GM19043 (cell line): Measurements from ENCODE around the gene ABCF2.
A peak's percentile ranks its signal among the peaks of the same experiment; 100 is the strongest.

Experiments
- ATAC-seq: cut with Tn5 transposase; IDR thresholded peaks from one replicate; pipeline ENCODE4 v1.9.1; 2021; ENCODE audit warnings: low read depth; ENCODE audit not compliant: unreplicated experiment

Gene ABCF2

DNA sequence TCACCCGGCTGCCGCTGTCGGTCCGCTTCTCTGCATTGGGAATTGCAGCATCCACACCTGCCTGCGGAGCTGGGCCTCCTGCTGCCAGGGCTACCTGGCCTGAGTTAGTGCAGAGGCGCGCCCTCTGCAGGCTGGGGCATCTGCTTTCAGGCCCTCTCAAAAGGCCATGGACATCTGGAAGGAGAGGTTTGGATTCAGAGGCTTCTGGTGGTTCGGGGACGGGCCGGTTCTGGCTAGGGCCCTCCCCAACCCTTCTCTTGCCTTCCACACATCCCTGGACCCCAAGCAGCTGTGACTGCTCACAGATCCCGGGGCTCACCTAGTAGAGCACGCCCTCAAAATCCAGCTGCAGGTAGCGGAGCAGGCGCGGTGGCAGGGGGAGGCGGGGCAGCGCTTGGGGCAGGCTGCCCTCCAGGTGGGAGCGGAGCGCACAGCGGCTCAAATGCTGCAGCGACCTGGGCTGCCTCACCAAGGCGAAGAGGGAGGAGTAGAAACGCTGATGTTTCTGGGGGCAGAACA is 51.2 kb downstream of the ABCF2 start:
- ATAC-seq = no peak

DNA sequence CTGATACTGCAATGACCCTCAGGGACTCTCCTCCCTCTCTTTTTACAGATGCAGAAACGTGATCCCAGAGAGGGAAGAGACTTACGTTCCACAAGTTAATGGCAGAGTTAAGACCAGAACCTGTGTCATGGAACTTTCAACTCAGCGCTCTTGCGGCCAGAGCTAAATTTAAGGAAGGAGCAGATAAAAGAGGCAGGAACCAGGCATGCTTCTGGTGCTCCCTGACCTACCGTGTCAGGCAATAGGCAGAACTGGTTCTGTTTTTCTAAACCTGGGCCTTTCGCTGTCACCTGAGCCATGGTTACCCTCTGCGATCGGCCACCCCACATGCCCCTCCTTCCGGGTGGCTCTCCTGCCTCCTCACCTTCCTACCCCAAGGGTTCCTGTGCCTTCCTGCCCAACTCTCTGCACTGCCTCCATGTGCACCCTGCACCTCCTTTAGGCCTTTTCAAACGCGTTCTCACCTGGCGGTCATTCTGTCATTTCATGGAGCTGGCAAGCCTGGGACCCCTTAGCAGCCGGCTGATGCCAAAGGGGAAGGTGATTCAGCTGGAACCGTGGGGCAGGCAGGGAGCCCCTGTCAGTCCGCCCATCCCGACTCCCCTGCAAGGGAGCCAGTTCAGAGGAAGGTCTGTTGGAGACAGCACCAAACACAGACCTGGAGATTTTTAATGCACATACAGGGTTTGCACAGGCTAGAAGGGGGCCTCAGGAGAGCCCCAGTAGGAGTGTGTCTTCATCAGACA is 51.8 kb downstream of the ABCF2 start:
- ATAC-seq = no peak

DNA sequence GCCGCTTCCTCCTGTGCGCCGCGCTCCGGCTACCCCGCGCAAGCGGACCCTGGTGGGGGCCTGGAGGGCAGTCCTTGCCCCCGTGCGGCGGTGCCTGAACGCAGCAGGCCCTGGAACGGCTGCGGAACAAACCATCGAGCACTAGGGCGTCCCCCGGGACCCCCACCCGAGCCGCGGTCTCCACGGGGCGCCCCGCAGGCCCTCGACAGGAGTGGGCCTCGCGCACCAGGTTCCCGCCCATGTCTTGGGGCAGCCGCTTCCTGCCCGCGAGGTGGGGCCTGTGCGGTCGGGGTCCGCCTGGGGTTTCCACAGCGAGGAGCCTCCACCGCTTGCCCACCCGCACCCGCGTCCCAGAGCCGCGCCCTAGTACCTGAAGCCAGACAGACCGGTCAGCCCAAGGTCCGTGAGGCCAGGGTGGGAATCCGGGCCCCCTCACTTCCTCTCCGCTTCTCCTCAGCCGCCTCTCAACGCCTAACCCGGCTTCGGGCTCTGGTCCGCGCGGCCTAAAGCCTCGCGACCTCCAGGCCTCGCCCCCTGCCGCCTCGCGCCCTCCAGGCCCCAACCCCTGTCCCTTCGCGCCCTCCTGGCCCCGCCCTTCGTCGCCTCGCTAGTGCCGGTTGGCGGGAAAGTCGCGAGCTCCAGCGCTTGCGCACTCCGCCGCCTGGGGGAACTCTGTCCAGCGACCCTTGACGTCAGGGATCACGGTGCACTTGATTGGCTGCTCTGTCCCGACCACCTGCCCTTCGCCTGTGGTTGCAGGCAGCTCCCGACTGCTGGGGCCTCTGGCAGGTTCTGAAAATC is 52.6 kb downstream of the ABCF2 start:
- no peak for ATAC-seq

DNA sequence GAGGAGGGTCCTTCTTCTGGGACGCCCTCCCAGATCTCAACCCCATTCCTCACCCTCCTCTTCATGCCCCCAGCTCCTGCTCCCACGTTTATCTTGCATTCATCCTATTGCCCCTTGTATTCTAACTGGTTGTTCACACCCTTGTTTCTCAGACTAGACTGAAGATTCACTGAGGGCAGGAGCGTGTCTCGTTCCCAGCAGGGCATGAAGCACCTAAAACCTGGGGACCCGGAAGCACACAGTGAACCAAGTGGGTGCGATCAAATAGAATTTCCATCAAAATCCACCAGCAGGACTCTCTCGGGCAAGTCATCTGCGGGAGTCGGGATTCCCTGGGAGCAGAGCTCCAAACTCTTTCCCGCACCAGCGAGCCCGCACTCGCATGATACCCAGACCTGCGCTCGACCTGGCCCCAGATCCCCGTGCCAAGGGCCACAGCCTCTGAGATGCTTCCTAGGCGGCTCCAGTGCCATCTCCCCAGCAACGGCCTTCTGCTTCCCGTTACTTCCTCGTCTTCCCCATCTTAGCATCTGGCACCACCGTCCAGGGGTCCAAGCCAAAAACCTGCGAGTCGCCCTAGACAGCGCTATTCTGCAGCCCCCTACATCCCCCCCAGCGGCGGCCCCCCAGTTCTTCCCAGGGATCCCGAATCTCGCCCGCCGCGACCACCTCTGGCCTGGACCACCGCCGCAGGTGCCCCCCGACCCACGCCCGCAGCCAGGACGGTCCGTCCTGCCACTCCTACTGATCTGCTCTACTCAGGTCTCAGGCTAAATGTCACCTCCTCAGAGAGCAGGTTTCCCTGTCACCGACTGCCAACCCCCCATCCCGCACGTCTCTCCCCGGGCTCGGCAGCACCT is 53.4 kb downstream of the ABCF2 start:
- ATAC-seq = no peak

DNA sequence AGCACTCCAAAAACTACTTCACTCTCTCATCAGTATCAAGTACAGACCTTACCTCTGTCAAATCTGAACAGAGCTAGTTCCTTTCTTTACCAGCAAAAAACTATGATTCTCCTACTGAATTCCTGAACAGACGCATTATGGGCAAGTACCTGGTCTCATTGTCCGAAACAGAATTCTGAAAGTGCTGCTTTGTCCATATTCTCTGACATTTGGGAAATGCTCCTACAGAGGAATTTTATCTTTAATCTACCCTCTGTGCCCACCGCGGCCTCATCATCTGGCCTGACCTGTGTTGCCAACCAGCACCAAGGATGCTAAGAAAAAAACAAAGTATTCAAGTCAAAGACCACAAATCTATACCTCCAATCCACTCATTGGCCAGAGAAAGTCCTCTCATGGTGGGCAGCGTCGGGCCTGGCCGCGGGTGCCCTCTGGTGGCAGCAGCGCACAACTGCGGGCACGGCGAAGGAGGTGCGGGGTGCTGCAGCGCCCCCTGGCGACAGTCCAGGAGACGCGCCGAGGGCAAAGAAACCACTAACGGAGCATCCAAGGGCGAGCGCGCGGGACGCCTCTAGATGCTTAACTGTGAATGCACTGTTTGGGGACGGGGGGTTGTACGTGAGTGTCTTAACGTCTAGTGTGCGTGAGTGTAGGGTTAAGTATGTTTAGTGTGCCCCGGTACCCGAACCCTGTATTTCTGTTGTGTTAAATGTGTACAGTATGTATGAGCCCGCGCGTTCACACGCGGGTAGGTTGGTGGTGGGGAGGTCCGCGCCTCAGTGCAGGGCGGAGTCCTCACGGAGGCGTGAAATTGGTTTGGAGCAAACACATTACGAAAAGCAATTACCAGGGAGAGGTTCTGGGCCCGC is 54.5 kb downstream of the ABCF2 start:
- ATAC-seq = peak; percentile 67

DNA sequence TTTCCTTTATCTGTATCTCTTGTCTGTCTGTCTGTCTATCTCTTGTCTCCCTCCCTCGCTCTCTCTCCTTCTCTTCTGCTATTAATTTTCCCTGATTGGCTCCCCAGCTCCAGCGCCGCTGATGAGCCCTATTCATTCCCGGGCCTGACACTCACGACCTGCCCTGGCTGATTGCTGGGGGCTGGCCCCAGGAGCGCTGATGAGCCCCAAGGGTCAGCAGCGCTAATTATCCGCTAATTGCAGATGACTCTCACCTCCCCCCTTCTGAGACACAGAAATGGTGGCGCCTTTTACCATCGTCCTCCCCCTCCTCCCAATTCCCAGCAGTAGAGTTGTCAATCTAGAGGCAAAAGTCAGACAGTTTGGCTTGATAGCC is 58.2 kb downstream of the ABCF2 start:
- no peak for ATAC-seq

DNA sequence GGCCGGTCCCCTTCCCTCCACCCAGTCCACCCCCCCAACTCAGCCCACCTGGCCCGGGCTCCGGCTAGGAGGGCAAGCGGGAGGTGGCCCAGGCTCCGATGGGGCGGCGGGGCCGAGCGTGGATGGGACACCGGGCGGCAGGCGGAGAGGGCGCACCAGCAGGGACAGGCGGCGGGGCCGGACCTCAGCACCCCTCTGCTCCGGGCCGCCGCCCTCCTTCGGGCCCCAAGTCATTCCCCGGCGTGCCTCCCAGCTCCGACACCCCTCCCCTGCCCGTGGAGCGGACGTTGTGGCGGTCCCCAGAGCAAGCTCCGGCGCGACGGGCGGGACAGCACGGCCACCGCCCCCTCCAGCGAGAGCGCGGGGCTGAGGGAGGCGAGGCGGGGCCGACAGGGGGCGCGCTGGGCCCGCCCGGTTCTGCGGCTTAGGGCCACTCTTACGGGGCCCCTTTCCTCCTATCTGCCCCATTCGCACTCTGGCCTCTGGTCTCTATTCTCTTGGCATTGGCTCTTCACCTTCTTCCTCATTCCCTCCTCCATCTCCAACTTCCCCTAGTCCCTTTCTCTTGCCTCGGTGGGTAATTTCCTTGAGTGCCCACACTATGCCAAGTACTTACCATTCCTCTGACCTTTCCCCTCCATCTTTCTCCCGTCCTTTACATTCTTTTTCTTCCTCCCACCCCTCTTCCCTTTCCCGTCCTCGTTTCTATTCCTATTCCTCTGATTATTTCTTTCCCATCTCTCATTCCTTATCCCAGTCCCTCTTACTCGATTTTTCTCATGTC is 58.8 kb downstream of the ABCF2 start:
- ATAC-seq = no peak

DNA sequence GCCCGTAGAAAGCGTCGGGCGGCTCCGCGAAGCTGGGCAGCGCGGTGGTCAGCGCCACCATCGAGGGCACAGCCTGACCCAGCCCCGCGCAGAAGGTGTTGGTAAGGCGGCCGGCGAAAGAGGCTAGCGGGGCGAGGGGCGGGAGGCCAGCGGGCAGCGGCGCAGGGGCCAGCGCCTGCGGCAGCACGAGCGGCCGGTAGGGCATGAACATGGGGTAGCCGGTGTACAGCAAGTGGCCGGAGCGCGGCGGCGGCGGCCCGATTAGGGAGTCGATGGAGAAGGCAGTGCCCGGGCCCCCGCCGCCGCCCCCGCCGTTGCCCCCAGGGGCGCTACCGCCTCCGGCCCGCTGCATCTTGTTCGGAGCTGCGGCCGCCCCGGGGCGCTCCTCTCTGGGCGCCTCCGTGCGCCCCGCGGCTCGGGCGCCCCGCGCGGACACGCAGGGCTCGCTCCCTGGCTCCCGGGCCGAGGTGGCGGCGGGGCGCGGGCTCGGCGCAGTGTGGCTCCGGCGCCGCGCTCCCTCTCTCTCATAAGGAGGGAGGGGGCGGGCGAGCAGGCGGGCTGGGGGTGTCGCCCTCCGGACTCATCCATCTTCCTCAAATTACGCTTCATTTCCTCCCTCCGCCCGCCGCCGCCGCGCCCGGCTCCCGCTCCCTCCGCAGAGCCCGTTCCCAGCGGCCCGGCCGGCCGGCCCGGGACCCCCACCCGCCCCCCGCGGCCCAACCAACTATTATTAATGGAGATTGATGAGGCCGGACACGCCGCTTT is 59.6 kb downstream of the ABCF2 start, which contains the start of gene GBX1:
GBX1 (minus strand) TSS at position 498 of the 765 bp plus-strand sequence; CDS start at position 352, 146 bp downstream.
- ATAC-seq = no peak

DNA sequence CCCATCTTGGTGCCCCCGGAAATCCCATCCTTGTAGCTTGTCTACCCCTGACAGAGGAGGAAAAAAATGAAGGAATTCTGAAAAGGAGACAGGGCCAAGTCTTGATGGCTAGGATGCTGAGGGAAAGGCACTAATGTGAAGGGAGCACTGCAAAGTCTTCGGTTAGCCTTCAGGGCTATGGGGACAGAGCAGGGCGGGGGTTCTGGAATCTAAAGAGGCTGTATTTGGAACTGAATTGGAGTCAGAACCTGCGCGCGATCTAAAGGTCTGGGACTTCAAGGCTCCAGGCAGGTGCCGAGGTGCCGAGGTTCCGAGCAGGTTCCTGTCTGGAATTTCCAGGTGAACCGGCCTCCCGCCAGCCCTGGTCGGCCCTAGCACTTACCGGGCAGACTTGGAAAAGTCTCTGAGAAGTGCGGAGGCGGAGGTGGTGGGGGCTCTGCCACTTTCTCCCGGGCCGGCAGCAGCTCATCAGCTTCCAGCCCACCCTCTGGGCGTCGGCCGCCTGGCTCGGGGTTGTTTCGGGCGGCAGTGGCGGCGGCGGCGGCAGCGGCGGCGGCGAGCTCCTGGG is 60.3 kb downstream of the ABCF2 start:
- no peak for ATAC-seq
